HG02798 (cell line): ENCODE data around the gene CCSER2.
"Not testable (repeated sequence)": the region's sequence is repeated elsewhere in the genome, so short reads cannot be mapped to it uniquely, and the experiment has no call there.

ENCODE experiments used
- ATAC-seq: cut with Tn5 transposase; IDR thresholded peaks from one replicate; pipeline ENCODE4 v1.9.1; 2021; ENCODE audit warnings: mild to moderate bottlenecking; ENCODE audit not compliant: unreplicated experiment, poor library complexity

The CCSER2 gene

DNA sequence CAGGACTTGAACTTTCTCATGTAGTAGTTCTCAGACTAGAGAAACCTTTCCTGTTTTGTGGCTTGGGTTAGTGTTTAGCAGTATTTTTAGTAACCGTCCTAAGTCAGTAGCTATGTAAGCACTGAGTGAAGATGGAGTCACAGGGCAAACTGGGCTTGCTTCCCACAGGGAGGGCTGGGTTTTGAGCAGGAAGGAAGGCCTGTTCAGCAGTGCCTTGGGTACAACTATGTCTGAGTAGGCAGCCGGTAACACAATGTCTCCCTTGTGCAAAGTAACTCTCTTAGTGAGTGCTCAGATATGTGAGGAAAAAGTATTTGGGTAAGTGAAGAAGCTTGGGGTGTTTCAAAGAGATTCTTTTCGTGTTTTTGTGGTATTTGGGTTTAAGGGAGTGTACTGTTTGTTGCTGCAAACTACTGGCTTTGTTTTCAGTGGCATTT is 96.4 kb downstream of the CCSER2 start:
- no peak for ATAC-seq

DNA sequence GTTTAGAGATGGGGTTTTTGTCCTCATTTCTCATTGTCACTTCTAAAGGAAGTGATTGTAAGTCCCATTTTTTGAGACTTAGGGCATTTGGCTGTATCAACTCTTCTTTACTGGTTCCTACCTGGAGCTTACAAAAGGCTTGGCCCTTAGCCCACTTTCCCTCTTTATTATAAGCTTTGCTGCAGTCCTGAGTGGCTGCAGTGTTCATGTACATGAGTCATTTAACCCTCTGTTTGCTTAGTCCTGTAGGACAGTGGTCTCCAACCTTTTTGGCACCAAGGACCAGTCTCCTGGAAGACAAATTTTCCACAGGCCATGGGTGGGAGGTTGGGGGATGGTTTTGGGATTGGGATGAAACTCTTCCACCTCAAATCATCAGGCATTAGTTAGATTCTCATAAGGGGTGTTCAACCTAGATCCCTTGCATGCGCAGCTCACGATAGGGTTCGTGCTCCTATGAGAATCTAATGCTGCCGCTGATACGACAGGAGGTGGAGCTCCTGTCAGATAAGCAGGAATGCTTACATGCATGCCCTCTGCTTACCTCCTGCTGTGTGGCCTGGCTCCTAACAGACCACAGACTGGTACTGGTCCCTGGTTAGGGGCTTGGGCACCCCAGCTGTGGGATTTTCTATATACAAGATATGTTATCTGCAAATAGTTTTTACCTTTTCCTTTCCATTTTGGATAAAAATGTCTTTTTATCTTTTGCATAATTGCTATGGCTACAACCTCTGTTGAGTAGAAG is 99.7 kb downstream of the CCSER2 start:
- no peak for ATAC-seq

DNA sequence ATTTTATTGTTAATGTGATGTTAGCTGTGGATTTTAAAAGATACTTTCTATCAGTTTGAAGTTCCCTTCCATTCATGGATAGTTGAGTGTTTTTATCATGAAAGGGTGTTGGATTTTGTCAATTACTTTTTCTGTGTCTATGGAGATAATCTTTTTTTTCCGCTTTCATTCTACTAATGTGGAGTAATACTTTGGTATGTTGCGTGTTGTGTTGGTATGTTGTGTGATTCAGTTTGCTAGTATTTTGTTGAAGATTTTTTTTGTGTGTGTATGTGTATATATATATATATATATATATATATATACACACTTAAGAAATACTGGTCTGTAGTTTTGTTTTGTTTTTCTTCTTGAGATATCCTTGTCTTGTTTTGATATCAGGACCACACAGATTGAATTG is 100.3 kb downstream of the CCSER2 start:
- no peak for ATAC-seq

DNA sequence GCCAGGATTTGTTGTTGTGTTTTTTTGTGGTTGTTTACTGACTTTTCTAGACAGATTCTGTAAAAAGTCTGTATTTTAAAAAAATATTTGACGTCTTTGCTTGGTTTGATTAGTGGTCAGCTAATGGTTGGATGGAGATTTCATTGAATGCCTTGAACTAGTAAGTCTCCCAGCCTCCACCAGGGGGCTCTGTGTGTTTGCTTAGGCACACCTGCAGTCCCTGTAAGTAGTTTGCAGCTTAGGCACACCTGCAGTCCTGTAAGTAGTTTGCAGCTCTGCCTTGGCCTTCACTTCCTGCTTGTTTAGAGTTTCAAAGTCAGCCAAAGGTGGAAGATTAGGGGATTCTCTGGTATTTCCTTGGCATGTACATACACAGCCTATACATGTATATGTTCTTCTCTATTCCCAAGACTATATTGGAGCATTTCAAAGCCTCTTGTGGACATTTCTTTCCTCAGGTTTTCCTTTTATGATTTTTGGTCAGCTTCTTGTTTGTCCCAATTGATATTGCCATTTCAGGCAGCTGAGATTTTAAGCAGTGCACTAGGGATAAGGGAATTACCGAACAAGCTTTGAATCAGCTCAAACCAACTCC is 101.6 kb downstream of the CCSER2 start:
- ATAC-seq = peak; percentile 98

DNA sequence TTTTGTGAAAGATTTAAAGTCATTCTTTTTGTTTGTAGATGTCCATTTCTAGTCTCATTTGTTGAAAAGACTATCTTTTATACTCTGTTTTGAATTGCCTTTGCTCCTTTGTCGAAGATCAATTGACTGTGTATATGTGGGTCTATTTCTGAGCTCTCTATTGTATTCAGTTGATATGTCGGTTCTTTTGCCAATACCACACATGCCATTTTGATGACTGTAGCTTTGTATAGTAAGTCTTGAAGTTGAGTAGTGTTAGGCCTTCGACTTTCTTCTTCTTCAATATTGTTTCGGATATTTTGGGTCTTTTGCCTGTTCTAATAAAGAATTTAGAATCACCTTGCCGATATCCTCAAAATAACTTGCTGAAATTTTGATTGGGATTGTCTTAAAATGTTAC is 104.5 kb downstream of the CCSER2 start:
- no peak for ATAC-seq

DNA sequence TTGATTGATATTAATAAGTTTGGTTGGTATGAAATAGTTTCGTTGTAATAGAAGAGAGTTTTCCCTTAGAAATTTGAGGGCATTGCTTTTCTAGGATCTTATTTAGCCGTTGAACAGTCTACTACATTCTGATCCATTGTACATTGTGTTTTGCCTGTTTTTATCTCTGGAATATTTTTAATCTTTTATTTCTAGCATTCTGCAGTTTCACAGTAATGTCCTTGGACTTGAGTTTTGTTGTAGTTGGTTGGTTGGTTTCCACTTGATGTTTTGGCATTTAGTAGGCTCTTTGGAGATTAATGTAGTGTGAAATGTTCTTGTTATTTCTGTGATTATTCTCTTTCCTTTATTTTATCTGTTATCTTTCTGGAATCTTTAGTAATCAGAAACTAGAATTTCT is 112.4 kb downstream of the CCSER2 start:
- ATAC-seq = no peak

DNA sequence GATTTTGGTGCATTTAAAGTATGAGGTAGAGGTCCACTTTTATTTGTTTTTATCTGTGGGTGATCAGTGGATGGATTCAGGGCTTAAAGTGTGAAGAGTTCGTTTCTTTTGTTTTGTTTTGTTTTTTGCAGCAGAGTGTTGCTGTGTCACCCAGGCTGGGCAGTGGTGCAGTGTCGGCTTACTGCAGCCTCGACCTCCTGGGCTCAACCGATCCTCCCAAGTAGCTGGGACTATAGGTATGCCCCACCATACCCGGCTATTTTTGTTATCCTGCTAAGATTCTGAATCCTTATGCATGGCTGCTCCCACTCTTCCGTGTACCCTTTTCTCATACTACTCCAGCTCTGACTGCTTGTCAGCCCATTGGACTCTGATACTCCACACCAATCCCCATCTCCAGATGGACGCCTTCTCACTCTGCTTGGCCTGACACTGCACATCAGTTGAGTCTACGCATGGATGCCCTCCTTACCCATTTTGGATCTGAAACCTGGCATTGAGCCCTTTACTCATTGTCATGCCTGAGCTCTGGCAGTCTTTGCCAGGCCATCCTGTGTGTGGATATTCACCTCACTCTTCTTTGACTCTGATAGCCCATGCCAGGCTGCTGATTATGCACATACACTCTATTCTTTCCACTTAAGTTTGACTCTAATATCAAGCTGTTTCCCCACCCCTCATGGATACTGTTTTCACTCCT is 119.5 kb downstream of the CCSER2 start:
- ATAC-seq = no peak

DNA sequence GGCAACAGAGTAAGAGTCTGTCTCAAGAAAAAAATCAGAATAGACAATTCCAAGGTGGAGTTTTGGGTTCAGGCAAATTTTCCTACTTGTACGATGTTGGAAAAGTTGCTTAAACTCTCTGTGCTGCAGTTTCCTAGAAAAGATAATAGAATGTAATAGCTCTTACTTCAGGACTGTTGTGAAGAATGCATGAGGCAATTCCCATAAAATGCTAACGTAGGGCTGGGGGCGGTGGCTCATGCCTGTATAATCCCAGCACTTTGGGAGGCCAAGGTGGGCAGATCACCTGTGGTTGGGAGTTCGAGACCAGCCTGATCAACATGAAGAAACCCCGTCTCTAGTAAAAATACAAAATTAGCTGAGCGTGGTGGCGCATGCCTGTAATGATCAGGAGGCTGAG is 121.0 kb downstream of the CCSER2 start:
- ATAC-seq = not testable (repeated sequence)

DNA sequence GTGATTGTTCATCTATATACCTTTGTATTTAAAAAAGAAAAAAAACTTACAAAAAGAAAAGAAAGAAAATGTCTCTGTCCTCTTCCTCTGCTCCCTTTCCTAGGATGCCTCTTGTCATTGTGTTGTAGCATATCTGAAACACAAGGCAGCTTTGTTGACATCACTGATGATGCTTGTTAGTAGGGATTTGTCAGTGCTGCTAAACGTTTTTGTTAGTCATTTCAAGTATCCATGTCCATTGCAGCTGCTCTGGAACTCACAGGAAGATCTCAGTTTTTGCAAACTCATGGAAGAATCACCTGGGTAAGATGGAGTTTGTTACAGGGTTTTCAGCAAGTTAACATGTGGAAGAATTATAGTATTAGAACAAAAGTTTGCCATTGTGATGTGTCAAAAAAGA is 123.6 kb downstream of the CCSER2 start:
- no peak for ATAC-seq

DNA sequence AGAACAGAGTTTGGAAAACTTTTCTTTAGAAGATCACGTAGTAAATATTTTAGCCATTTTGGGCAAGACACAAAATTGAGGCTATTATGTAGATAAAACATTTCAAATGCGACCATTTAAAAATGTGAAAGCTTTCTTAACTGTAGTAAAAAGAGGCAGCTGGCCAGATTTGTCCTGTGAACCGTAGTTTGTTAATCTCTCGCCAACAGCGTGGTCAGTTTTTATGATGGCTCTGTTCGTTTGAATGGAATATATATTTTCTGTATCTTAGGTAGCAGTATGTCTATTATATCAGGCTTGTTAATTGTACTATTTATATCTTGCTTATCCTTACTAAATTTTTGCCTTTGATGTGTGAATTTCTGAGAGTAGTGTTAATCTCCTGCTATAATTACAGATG is 124.9 kb downstream of the CCSER2 start:
- no peak for ATAC-seq

DNA sequence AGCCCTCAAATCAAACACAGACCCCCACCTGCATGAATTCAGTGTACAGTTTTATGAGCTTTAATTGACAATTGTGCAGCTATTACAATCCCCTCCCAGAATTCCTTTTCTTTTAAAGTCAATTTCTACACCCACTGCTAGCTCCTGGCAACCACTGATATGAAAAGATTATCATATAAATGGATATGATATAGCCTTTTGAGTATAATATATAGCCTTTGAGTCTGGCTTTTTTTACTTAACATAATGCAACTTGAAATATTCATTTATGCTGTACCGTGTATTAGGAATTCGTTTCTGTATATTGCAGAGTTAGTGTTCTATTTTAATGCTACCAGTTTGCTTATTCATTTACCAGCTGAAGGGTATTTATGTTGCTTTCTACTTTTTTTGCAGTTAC is 127.7 kb downstream of the CCSER2 start:
- no peak for ATAC-seq

DNA sequence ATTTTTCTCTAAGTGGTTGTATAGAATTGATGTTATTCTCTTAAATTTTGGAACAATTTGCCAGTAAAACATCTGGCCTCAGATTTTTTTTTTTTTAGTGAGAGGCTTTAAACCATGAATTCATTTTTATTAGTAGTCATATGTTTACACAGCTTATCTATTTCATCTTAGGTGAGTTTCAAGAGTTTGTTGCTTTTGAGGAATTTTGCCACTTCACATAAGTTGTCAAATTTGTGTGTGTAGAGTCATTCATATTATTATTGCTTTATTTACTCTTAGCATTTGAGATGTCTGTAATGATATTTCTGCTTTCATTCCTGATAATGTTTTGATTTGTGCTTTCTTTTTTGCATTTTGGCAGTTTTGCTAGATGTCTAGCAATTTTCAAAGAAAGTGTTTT is 132.1 kb downstream of the CCSER2 start:
- ATAC-seq = no peak

DNA sequence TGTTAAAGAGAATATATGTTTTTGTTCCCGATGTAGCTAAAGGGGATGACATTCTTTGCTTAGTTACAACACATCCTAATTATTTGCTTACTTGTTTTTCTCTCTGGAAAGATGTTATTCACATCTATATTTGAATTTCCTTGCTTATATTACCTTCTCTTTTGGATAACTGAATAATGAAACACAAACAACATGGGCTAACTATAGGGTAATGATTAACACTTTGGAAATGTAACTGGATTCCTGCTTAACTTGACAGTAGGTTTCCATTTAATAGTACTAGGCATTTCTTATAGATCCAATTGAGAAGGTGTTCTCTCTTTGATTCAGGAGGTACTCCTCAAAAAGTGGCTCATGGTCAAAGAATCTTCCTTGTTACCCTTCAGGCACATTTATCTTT is 141.1 kb downstream of the CCSER2 start:
- no peak for ATAC-seq

DNA sequence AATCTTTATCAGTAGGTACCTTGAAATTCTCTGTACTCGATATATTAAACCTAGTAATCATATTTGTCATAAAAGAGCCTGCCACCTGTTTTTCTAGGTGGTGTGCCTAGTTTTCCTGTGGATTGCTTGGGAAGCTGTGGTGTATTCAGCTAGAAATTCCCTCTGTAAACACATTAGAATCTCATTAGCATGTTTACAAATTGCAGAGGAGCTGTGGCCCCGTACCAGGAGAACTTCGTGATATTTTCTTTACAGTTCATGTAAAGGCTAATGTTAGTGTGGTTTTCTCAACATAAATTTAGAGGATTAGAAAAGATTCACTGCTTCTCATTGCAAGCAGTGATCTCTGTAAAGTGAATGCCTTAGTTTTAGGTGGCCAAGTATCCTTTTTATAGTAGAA is 144.7 kb downstream of the CCSER2 start:
- ATAC-seq = no peak

DNA sequence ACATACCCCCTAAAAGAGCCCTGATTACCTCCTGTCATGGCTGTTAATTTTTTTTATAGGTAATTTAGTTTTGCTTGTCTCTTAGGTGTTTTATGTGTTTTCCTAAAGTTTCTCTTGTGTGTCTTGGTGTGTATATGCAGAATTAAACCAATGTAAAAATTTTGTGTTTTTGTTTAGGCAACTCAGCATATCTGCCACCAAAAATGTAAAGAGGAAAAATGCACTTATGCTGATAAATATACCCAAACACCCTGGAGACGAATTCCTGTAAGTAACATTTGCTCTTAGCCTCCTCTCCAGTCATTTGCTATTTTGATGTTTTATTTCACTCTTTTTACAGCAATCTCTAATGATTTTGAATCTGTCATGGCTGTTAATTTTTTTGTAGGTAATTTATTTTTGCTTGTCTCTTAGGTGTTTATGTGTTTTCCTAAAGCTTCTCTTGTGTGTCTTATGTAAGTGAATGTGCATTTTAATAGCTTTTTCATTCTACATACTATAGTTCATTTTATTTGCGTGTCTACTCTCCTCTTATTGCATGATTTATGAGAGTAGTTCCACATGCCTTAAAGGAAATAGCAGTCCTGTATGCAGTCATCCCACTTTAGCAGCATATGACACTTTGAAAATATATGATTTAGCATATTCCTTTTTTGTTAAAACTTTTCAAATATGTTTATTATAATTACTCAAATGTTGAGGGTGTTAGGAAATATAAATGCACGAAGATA is 149.2 kb downstream of the CCSER2 start:
- no peak for ATAC-seq

DNA sequence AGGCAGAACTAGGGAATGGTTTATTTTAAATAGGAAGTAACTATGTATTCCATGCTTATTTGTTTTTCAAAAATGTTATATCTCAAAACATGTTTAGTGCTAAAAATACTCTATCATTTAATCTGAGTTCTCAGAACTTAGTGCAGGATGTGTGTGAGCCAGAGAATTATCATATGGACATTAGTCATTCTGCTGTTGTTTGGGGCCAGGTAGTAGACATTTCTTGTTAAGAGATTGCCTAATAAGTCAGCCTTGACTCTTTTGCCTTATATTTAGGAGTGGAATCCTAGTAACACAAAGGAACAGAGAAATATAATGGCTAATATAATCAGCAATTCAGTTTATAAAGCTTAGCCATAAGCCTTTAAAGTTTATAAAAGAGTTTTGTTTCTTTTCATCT is 149.8 kb downstream of the CCSER2 start:
- ATAC-seq = no peak

DNA sequence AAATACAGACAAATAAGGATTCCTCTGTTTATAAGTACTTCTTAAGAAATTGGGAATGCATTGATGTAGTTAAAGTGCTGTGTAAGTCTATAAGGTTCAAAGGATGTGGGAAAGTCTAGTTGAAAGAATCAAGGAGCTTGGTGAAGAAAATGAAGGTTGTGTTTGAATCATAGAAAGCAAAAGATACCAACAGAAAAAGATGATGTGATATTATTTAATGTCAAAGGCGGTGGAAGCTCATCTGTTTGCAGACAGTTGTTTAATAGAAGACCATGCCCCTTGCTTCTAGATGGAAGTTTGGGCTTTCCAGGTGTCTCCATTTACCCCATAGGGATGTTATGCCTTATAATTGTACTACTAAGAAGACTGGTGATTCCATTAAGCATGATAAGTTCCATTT is 150.3 kb downstream of the CCSER2 start:
- ATAC-seq = no peak

DNA sequence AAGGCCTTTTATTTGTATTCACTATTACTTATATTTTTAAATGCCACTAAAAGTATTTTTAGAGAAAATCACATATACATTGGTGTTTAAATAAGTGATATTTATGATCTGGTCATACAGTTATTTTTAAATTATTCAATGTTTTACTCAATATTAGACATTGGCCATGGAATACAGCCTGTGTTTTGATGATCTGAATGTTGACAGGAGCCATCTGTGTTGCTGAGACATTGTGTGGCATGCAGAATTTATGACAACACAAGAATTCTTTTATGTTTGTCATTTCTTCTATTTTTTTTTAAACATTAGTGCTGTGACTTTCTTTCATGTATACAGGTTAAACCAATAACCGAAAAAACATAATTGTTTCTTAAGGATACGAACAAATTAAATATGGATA is 156.2 kb downstream of the CCSER2 start:
- ATAC-seq = no peak

DNA sequence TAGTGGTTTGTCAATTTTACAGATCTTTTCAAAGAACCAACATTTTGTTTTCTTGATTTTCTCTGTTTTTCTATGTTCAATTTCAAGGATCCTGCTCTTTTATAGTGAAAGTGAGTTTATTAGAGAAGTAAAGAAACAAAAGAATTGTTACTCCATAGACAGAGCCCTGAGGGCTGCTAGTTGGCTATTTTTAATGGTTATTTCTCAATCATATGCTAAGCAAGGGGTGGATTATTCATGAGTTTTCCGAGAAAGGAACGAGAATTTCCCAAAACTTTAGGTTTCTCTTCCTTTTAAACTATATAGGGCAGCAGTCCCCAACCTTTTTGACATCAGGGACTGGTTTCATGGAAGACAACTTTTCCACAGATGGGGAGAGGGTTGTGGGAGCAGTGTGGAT is 165.0 kb downstream of the CCSER2 start:
- no peak for ATAC-seq

DNA sequence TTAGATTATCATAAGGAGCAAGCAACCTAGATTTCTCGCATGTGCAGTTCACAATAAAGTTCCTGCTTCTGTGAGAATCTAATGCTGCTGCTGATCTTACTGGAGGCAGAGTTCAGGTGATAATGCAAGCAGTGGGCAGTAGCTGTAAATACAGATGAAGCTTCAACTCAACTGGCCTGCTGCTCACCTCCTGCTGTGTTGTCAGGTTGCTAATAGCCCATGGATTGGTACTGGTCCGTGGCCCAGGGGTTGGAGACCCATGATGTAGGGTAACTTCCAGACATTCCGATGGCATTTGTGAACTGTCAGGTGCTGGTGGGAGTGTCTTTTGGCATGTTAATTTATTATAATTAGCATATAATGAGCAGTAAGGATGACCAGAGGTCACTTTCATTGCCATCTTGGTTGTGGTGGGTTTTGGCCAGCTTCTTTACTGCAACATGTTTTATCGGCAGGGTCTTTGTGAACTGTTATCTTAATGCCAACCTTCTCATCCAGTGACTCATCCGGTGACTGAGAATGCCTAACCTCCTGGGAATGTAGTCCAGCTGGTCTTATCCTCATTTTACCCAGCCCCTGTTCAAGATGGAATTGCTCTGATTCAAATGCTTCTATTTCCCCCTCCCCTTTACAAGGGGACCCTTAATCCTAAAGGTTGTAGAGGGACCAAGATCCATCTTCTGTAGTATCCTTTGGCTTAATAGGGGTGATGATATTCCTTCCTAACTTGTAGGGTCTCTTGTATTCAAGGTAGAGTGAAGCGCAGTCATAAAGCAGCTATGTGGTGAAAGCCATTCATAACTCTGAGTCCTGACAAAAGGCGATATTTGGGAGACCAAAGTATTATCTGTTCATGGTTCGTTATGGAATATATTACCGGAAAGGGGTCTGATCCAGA is 165.8 kb downstream of the CCSER2 start:
- no peak for ATAC-seq
